ENCODE measurements around the gene MPV17L.
"Not testable (repeated sequence)": the region's sequence is repeated elsewhere in the genome, so short reads cannot be mapped to it uniquely, and the experiment has no call there.

Gene MPV17L

DNA sequence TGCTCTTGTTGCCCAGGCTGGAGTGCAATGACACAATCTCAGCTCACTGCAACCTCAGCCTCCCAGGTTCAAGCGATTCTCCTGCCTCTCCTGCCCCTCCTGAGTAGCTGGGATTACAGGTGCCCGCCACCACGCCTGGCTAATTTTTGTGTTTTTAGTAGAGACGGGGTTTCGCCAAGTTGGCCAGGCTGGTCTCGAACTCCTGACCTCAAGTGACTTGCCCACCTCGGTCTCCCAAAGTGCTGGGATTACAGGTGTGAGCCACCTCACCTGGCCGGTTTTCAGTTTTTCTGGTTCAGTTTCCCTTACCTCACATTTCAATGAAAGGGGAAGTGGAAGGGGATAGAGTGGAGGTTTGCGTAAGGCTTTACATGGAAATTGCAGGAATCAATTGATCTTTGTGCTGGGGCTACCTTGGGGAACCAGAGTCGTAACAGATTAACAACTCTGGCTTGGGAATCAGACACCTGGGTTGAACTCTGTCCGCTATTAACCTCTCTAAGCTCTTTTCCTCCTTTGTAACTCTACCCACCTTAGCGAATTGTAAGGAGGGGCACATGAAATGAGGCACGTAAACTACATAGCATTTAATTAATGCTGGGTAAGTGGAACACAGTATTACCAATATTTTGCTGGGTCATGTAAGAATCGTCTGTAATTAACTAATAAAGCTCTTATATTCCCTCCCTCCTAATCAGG lies 3.2 kb downstream of the MPV17L start:
- H3K9me3 ChIP-seq (ENCODE audit: control insufficient read depth, insufficient read depth, low read length): no peaks in the 10 kb centered on the region
- H4K20me1 ChIP-seq (ENCODE audit: control insufficient read depth, insufficient read depth, low read depth, low read length): no peaks in the 10 kb centered on the region
- H3K36me3 ChIP-seq (ENCODE audit: control insufficient read depth, low read length): no peaks in the 10 kb centered on the region
- no peak overlapping the region for H3K27ac ChIP-seq (ENCODE audit: low read depth, low read length)
- no peak for TF ChIP-seq EZH2phosphoT487 (IDR thresholded peaks at IDR 0.05; ENCODE audit: borderline replicate concordance, low read length)
- no peak for TF ChIP-seq CTCF (IDR thresholded peaks at IDR 0.05; ENCODE audit: low read depth, low read length, poor library complexity, severe bottlenecking)
- peaks cover 7% of the 10 kb centered on the region for H3K4me1 ChIP-seq (ENCODE audit: control insufficient read depth, low read length)
- no peak overlapping the region for H3K4me2 ChIP-seq (ENCODE audit: low read length)
- no peaks in the 10 kb centered on the region for H3K27me3 ChIP-seq (ENCODE audit: control insufficient read depth, low read length)
- H3K79me2 ChIP-seq (ENCODE audit: control insufficient read depth, low read length): no peaks in the 10 kb centered on the region
- H3K4me3 ChIP-seq (ENCODE audit: low read length): no peak overlapping the region
- H3K9me2 ChIP-seq (replicated peaks; ENCODE audit: control insufficient read depth, low read length): no peaks in the 10 kb centered on the region
- no peaks in the 10 kb centered on the region for H3F3A ChIP-seq (ENCODE audit: control insufficient read depth, insufficient read depth)

GRCh38 chr16:15399317-15399716 lies 3.8 kb downstream of the MPV17L start:
- H3K79me2 ChIP-seq (ENCODE audit: control insufficient read depth, low read length): no peaks in the 10 kb centered on the region
- no peaks in the 10 kb centered on the region for H3K36me3 ChIP-seq (ENCODE audit: control insufficient read depth, low read length)
- H3F3A ChIP-seq (ENCODE audit: control insufficient read depth, insufficient read depth): no peaks in the 10 kb centered on the region
- H3K9me2 ChIP-seq (replicated peaks; ENCODE audit: control insufficient read depth, low read length): no peaks in the 10 kb centered on the region
- H3K27me3 ChIP-seq (ENCODE audit: control insufficient read depth, low read length): no peaks in the 10 kb centered on the region
- H3K9me3 ChIP-seq (ENCODE audit: control insufficient read depth, insufficient read depth, low read length): no peaks in the 10 kb centered on the region
- no peak for TF ChIP-seq CTCF (IDR thresholded peaks at IDR 0.05; ENCODE audit: low read depth, low read length, poor library complexity, severe bottlenecking)
- TF ChIP-seq EZH2phosphoT487 (IDR thresholded peaks at IDR 0.05; ENCODE audit: borderline replicate concordance, low read length): no peak
- no peak overlapping the region for H3K4me3 ChIP-seq (ENCODE audit: low read length)
- H3K27ac ChIP-seq (ENCODE audit: low read depth, low read length): no peak overlapping the region
- no peak overlapping the region for H3K4me2 ChIP-seq (ENCODE audit: low read length)
- H3K4me1 ChIP-seq (ENCODE audit: control insufficient read depth, low read length): peaks cover 12% of the 10 kb centered on the region
- H4K20me1 ChIP-seq (ENCODE audit: control insufficient read depth, insufficient read depth, low read depth, low read length): no peaks in the 10 kb centered on the region

GRCh38 chr16:15400314-15400713 lies 4.8 kb downstream of the MPV17L start:
- H3K4me2 ChIP-seq (ENCODE audit: low read length); H3F3A ChIP-seq (ENCODE audit: control insufficient read depth, insufficient read depth); H3K27ac ChIP-seq (ENCODE audit: low read depth, low read length); H3K4me3 ChIP-seq (ENCODE audit: low read length); H3K79me2 ChIP-seq (ENCODE audit: control insufficient read depth, low read length); H3K9me2 ChIP-seq (replicated peaks; ENCODE audit: control insufficient read depth, low read length); H3K27me3 ChIP-seq (ENCODE audit: control insufficient read depth, low read length); H3K9me3 ChIP-seq (ENCODE audit: control insufficient read depth, insufficient read depth, low read length); H4K20me1 ChIP-seq (ENCODE audit: control insufficient read depth, insufficient read depth, low read depth, low read length); H3K36me3 ChIP-seq (ENCODE audit: control insufficient read depth, low read length): not testable (repeated sequence)
- peaks cover 19% of the 10 kb centered on the region for H3K4me1 ChIP-seq (ENCODE audit: control insufficient read depth, low read length)

DNA sequence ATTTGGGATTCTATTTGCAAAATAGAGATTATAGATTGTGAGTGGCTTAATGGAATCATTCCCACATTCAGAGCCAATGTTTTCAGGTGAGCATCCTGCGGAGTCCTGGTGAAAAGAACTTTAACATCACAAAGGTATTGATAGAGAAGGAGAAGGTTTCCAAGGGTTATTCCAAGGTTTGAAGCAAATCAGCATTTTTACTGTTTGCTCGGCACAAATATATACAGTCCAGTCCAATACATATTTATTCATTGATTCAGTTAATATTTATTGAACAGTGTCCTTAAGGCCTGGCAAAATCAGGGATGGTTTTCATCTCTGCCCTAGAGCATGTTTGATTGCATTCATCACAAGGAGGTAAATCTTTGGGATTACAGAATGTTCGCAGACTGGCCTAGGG lies 6.4 kb downstream of the MPV17L start:
- TF ChIP-seq EZH2phosphoT487 (IDR thresholded peaks at IDR 0.05; ENCODE audit: borderline replicate concordance, low read length) (no peak), CTCF (IDR thresholded peaks at IDR 0.05; ENCODE audit: low read depth, low read length, poor library complexity, severe bottlenecking) (no peak)
- Histone ChIP-seq H3K27me3 (ENCODE audit: control insufficient read depth, low read length) (no peaks in the 10 kb centered on the region), H3F3A (ENCODE audit: control insufficient read depth, insufficient read depth) (no peaks in the 10 kb centered on the region), H3K4me3 (ENCODE audit: low read length) (no peak overlapping the region), H4K20me1 (ENCODE audit: control insufficient read depth, insufficient read depth, low read depth, low read length) (no peaks in the 10 kb centered on the region), H3K79me2 (ENCODE audit: control insufficient read depth, low read length) (no peaks in the 10 kb centered on the region), H3K4me2 (ENCODE audit: low read length) (no peak overlapping the region), H3K9me2 (replicated peaks; ENCODE audit: control insufficient read depth, low read length) (no peaks in the 10 kb centered on the region), H3K4me1 (ENCODE audit: control insufficient read depth, low read length) (peaks cover 19% of the 10 kb centered on the region), H3K36me3 (ENCODE audit: control insufficient read depth, low read length) (no peaks in the 10 kb centered on the region), H3K27ac (ENCODE audit: low read depth, low read length) (no peak overlapping the region), H3K9me3 (ENCODE audit: control insufficient read depth, insufficient read depth, low read length) (no peaks in the 10 kb centered on the region)
